ENCODE results near the gene ZNF211.

Gene ZNF211

GRCh38 chr19:57632987-57633831 is at the start of gene ZNF211:
Gene ZNF211 (plus strand): TSS chr19:57633168. CDS start chr19:57633347, 179 bp downstream.
- peak; percentile 78 to 81 for DNase-seq (ENCODE audit: low read depth in 2 of 2)

GRCh38 chr19:57583521-57584416 is 49.2 kb upstream of the ZNF211 start, which contains the start of gene ZIK1:
Gene ZIK1 (plus strand): TSS chr19:57584145. CDS start chr19:57584357, 212 bp downstream.
- DNase-seq (ENCODE audit: low read depth in 2 of 2) = peak; percentile 67 to 78

- DNase-seq (ENCODE audit: low read depth in 2 of 2) = no peak
Observed at GRCh38 chr19:57587529-57587928, 45.4 kb upstream of the ZNF211 start.

GRCh38 chr19:57599377-57599760 is 33.6 kb upstream of the ZNF211 start:
- DNase-seq (ENCODE audit: low read depth in 2 of 2) = no peak

- DNase-seq (ENCODE audit: low read depth in 2 of 2) = peak; percentile 78 to 80
Observed at GRCh38 chr19:57599761-57600383, 33.1 kb upstream of the ZNF211 start, which contains the start of gene ZNF530. Gene ZNF530 (plus strand): TSS chr19:57599885. CDS start chr19:57604346, 4,461 bp downstream.

GRCh38 chr19:57606931-57607330 is 26.0 kb upstream of the ZNF211 start:
- DNase-seq (ENCODE audit: low read depth in 2 of 2) = no peak

GRCh38 chr19:57611113-57611512 is 21.9 kb upstream of the ZNF211 start:
- no peak for DNase-seq (ENCODE audit: low read depth in 2 of 2)

- peak; percentile 81 to 86 for DNase-seq (ENCODE audit: low read depth in 2 of 2)
Observed at GRCh38 chr19:57613941-57614743, 18.8 kb upstream of the ZNF211 start, which contains the start of gene ZNF134. Gene ZNF134 (plus strand): TSS chr19:57614242. CDS start chr19:57619469, 5,227 bp downstream.

- no peak for DNase-seq (ENCODE audit: low read depth in 2 of 2)
Observed at GRCh38 chr19:57615346-57615745, 17.6 kb upstream of the ZNF211 start.

GRCh38 chr19:57620673-57621348 is 12.2 kb upstream of the ZNF211 start:
- DNase-seq (ENCODE audit: low read depth in 2 of 2) = no peak

- DNase-seq (ENCODE audit: low read depth in 2 of 2) = no peak
Observed at GRCh38 chr19:57623091-57623490, 9.9 kb upstream of the ZNF211 start.

- no peak for DNase-seq (ENCODE audit: low read depth in 2 of 2)
Observed at GRCh38 chr19:57633832-57634131, 814 bp downstream of the ZNF211 start.

GRCh38 chr19:57637379-57637778 is 4.4 kb downstream of the ZNF211 start:
- DNase-seq (ENCODE audit: low read depth in 2 of 2) = no peak

- no peak for DNase-seq (ENCODE audit: low read depth in 2 of 2)
Observed at GRCh38 chr19:57641715-57642234, 8.8 kb downstream of the ZNF211 start.

- DNase-seq (ENCODE audit: low read depth in 2 of 2) = no peak
Observed at GRCh38 chr19:57642396-57643046, 9.6 kb downstream of the ZNF211 start.

GRCh38 chr19:57643734-57644133 is 10.8 kb downstream of the ZNF211 start:
- no peak for DNase-seq (ENCODE audit: low read depth in 2 of 2)

- DNase-seq (ENCODE audit: low read depth in 2 of 2) = no peak
Observed at GRCh38 chr19:57648331-57649003, 15.5 kb downstream of the ZNF211 start.

GRCh38 chr19:57651654-57651996 is 18.7 kb downstream of the ZNF211 start:
- no peak for DNase-seq (ENCODE audit: low read depth in 2 of 2)

GRCh38 chr19:57653689-57654088 is 20.7 kb downstream of the ZNF211 start:
- DNase-seq (ENCODE audit: low read depth in 2 of 2) = no peak
